HCT116 (cell line): ENCODE results near the gene PPP2R5A.

Source experiments
- ATF3 ChIP-seq: IDR thresholded peaks from 2 replicates; pipeline ENCODE4 v1.6.1; 2012
- CBX3 ChIP-seq: IDR thresholded peaks from 2 replicates; pipeline ENCODE4 v1.6.1; 2012; ENCODE audit warnings: low read depth
- CTCF ChIP-seq, 3 experiments: fragments of 200-600 bp in 1 of 3; sonication (generic) in 1 of 3; IDR thresholded peaks in 2 of 3; conservative IDR thresholded peaks in 1 of 3; 2 replicates each; pipeline ENCODE4 v1.5.1; 2012 to 2017; ENCODE audit warnings: low read depth in 2 of 3, low read length in 2 of 3, antibody characterized with exemption in 1 of 3, borderline replicate concordance in 1 of 3, control low read depth in 1 of 3, mild to moderate bottlenecking in 1 of 3, mixed read lengths in 1 of 3, mixed run types in 1 of 3, moderate library complexity in 1 of 3; ENCODE audit not compliant: insufficient read depth in 1 of 3
- EGR1 ChIP-seq: IDR thresholded peaks from 2 replicates; pipeline ENCODE4 v1.6.1; 2012; ENCODE audit warnings: low read depth
- EZH2 ChIP-seq: fragments of 200-600 bp; sonication (generic); IDR thresholded peaks from 2 replicates; pipeline ENCODE4 v1.6.1; 2017; ENCODE audit warnings: antibody characterized with exemption, mixed run types
- EZH2phosphoT487 ChIP-seq: fragments of 200-600 bp; IDR thresholded peaks from 2 replicates; pipeline ENCODE4 v1.6.1; 2018; ENCODE audit warnings: antibody characterized with exemption, borderline replicate concordance
- JUND ChIP-seq: IDR thresholded peaks from 2 replicates; pipeline ENCODE4 v1.6.1; 2012
- POLR2A ChIP-seq: IDR thresholded peaks from 2 replicates; pipeline ENCODE4 v1.7.0; 2011; ENCODE audit warnings: borderline replicate concordance; ENCODE audit not compliant: insufficient read depth, insufficient read length; ENCODE audit errors: extremely low read depth
- POLR2AphosphoS5 ChIP-seq: IDR thresholded peaks from 2 replicates; pipeline ENCODE4 v1.6.1; 2011; ENCODE audit warnings: mild to moderate bottlenecking, low read depth, low read length, moderate library complexity
- RAD21 ChIP-seq: IDR thresholded peaks from 2 replicates; pipeline ENCODE4 v1.6.1; 2012; ENCODE audit warnings: low read depth, mild to moderate bottlenecking
- YY1 ChIP-seq: IDR thresholded peaks from 2 replicates; pipeline ENCODE4 v1.6.1; 2011; ENCODE audit warnings: low read length, low read depth, moderate library complexity, mild to moderate bottlenecking; ENCODE audit not compliant: insufficient replicate concordance; ENCODE audit errors: extremely low read depth
- ZBTB33 ChIP-seq: IDR thresholded peaks from 2 replicates; pipeline ENCODE4 v1.6.1; 2011; ENCODE audit warnings: mild to moderate bottlenecking, low read length, moderate library complexity; ENCODE audit not compliant: insufficient replicate concordance; ENCODE audit errors: extremely low read depth
- ZNF274 ChIP-seq: fragments of 200-500 bp; sonication (Bioruptor generic); IDR thresholded peaks from 2 replicates; pipeline ENCODE4 v1.6.1; 2014; ENCODE audit warnings: mild to moderate bottlenecking, low read depth, low read length, inconsistent platforms
- TF ChIP-seq, protein P1 (sequence below): IDR thresholded peaks from 2 replicates; pipeline ENCODE4 v1.6.1; 2012; ENCODE audit warnings: low read depth

- TF ChIP-seq CTCF (IDR thresholded peaks at IDR 0.05 in 2 of 3, conservative IDR thresholded peaks at IDR 0.05 in 1 of 3; ENCODE audit: borderline replicate concordance in 1 of 3, insufficient read depth in 1 of 3, low read depth in 2 of 3, low read length in 2 of 3) (no peak), POLR2A (no peak), EZH2phosphoT487 (no peak), CBX3 (no peak), ATF3 (no peak), POLR2AphosphoS5 (no peak), EGR1 (no peak), YY1 (no peak), EZH2 (no peak), ZBTB33 (no peak), ZNF274 (no peak), RAD21 (no peak), JUND (no peak)
- TF ChIP-seq, protein P1, sequence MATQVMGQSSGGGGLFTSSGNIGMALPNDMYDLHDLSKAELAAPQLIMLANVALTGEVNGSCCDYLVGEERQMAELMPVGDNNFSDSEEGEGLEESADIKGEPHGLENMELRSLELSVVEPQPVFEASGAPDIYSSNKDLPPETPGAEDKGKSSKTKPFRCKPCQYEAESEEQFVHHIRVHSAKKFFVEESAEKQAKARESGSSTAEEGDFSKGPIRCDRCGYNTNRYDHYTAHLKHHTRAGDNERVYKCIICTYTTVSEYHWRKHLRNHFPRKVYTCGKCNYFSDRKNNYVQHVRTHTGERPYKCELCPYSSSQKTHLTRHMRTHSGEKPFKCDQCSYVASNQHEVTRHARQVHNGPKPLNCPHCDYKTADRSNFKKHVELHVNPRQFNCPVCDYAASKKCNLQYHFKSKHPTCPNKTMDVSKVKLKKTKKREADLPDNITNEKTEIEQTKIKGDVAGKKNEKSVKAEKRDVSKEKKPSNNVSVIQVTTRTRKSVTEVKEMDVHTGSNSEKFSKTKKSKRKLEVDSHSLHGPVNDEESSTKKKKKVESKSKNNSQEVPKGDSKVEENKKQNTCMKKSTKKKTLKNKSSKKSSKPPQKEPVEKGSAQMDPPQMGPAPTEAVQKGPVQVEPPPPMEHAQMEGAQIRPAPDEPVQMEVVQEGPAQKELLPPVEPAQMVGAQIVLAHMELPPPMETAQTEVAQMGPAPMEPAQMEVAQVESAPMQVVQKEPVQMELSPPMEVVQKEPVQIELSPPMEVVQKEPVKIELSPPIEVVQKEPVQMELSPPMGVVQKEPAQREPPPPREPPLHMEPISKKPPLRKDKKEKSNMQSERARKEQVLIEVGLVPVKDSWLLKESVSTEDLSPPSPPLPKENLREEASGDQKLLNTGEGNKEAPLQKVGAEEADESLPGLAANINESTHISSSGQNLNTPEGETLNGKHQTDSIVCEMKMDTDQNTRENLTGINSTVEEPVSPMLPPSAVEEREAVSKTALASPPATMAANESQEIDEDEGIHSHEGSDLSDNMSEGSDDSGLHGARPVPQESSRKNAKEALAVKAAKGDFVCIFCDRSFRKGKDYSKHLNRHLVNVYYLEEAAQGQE = no peak
Observed at GRCh38 chr1:212341090-212341489, 55.9 kb downstream of the PPP2R5A start.
